Hepatocyte (in vitro differentiated cells): ENCODE measurements around the gene STMN3.

ENCODE experiments used
- EZH2 ChIP-seq: fragments of 200-600 bp; sonication (generic); IDR thresholded peaks from 2 replicates; pipeline ENCODE4 v1.6.1; 2016; ENCODE audit warnings: antibody characterized with exemption, mild to moderate bottlenecking, borderline replicate concordance
- TF ChIP-seq, protein P1 (sequence below): fragments of 200-600 bp; sonication (generic); IDR thresholded peaks from 2 replicates; pipeline ENCODE4 v1.5.1; 2016; ENCODE audit warnings: antibody characterized with exemption, mild to moderate bottlenecking; ENCODE audit not compliant: poor library complexity

GRCh38 chr20:63622096-63622495, 31.1 kb downstream of the STMN3 start:
- TF ChIP-seq, protein P1, sequence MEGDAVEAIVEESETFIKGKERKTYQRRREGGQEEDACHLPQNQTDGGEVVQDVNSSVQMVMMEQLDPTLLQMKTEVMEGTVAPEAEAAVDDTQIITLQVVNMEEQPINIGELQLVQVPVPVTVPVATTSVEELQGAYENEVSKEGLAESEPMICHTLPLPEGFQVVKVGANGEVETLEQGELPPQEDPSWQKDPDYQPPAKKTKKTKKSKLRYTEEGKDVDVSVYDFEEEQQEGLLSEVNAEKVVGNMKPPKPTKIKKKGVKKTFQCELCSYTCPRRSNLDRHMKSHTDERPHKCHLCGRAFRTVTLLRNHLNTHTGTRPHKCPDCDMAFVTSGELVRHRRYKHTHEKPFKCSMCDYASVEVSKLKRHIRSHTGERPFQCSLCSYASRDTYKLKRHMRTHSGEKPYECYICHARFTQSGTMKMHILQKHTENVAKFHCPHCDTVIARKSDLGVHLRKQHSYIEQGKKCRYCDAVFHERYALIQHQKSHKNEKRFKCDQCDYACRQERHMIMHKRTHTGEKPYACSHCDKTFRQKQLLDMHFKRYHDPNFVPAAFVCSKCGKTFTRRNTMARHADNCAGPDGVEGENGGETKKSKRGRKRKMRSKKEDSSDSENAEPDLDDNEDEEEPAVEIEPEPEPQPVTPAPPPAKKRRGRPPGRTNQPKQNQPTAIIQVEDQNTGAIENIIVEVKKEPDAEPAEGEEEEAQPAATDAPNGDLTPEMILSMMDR: no peak
- TF ChIP-seq EZH2: no peak
